ENCODE measurements around the gene STK39. TPM values are rescaled to one million over a fixed set of nuclear protein-coding genes. Genes with fewer than 3 reads are reported as not detected.

Gene STK39
- total and polyA plus RNA-seq, 2 donors (not counting 1 experiment from before 2014, with no cell fraction given), result 2.3 to 14.6 TPM

DNA sequence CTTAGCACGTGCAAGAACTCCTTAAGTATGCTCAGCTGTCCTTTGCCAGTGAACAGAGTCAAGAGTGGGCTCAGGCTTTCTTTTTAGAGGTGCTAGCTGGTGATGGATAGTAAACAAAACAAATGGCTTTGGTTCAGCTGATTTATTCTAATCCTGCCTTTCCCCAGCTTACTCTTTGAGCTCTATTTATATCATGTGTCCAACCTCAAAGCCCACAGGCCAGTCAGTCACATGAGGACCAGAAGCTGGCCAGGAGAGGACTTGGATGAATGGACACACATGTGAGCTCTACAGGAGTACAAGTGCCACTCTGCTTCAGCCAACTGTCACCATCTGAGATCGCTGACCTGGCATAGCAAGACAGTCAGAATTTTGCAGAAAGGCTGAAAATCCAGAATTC, 59.4 kb downstream of the STK39 start:
- Mint-ChIP-seq H3K9me3 (ENCODE audit: insufficient read depth) (no peaks in the 10 kb centered on the region), H3K27me3 (no peaks in the 10 kb centered on the region), H3K4me1 (peaks cover 6% of the 10 kb centered on the region), H3K27ac (no peak overlapping the region), H3K4me3 (no peak overlapping the region)
- WGBS (ENCODE audit: insufficient coverage), result 100% methylated on average over 1 of the region's 2 CpGs
- peaks cover 15% of the 10 kb centered on the region for H4K20me1 ChIP-seq (ENCODE audit: control insufficient read depth, insufficient read depth, low read length, poor library complexity, severe bottlenecking)
- H3K79me2 ChIP-seq (ENCODE audit: control insufficient read depth, insufficient read depth, low read length), result peaks cover 23% of the 10 kb centered on the region
- CTCF ChIA-PET, result interaction anchor here (1.3 kb wide), 1 partner anchor 28 kb away, joined by 3 read pairs; no protein-coding TSS in a partner anchor
- no peaks in the 10 kb centered on the region for H3K27me3 ChIP-seq (replicated peaks in 1 of 4; ENCODE audit: control extremely low read depth in 1 of 4, control insufficient read depth in 3 of 4, insufficient read depth in 4 of 4, low read length in 3 of 4)
- TF ChIP-seq, protein P1, sequence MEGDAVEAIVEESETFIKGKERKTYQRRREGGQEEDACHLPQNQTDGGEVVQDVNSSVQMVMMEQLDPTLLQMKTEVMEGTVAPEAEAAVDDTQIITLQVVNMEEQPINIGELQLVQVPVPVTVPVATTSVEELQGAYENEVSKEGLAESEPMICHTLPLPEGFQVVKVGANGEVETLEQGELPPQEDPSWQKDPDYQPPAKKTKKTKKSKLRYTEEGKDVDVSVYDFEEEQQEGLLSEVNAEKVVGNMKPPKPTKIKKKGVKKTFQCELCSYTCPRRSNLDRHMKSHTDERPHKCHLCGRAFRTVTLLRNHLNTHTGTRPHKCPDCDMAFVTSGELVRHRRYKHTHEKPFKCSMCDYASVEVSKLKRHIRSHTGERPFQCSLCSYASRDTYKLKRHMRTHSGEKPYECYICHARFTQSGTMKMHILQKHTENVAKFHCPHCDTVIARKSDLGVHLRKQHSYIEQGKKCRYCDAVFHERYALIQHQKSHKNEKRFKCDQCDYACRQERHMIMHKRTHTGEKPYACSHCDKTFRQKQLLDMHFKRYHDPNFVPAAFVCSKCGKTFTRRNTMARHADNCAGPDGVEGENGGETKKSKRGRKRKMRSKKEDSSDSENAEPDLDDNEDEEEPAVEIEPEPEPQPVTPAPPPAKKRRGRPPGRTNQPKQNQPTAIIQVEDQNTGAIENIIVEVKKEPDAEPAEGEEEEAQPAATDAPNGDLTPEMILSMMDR (IDR thresholded peaks at IDR 0.05), result no peak
- TF ChIP-seq EZH2 (IDR thresholded peaks at IDR 0.05; ENCODE audit: borderline replicate concordance, insufficient read depth, low read depth, low read length, poor library complexity, severe bottlenecking), result no peak
- ATAC-seq (ENCODE audit: low read depth) (no peak), DNase-seq (no peak)
- no peaks in the 10 kb centered on the region for H3K9me3 ChIP-seq (ENCODE audit: control extremely low read depth in 1 of 3, control insufficient read depth in 2 of 3, insufficient read depth in 1 of 3, low read length in 2 of 3)
- H2AFZ ChIP-seq (ENCODE audit: insufficient read depth, low read depth, low read length, poor library complexity, severe bottlenecking), result no peak overlapping the region
- H3K4me2 ChIP-seq (replicated peaks; ENCODE audit: low read depth, low read length, poor library complexity, severe bottlenecking), result no peak overlapping the region
- intact Hi-C loops (cut with micrococcal nuclease), result no loop called here
- H3K27ac ChIP-seq (ENCODE audit: low read length in 2 of 2), result no peak overlapping the region
- H3K4me1 ChIP-seq (ENCODE audit: control insufficient read depth in 2 of 2, insufficient read depth in 2 of 2, low read length in 2 of 2), result peaks cover 5 to 9% of the 10 kb centered on the region in 2 donors
- POLR2A ChIA-PET, result no interaction called here
- H3K4me3 ChIP-seq (ENCODE audit: control extremely low read depth in 1 of 5, extremely low read depth in 1 of 5, insufficient read depth in 1 of 5, low read depth in 2 of 5, low read length in 4 of 5), result no peak overlapping the region
- H3K36me3 ChIP-seq (replicated peaks in 1 of 2; ENCODE audit: control extremely low read depth in 1 of 2, control insufficient read depth in 1 of 2, extremely low read depth in 1 of 2, insufficient read depth in 2 of 2, low read length in 1 of 2), result no peaks in the 10 kb centered on the region
- no peak overlapping the region for H3K9ac ChIP-seq (ENCODE audit: low read length)

DNA sequence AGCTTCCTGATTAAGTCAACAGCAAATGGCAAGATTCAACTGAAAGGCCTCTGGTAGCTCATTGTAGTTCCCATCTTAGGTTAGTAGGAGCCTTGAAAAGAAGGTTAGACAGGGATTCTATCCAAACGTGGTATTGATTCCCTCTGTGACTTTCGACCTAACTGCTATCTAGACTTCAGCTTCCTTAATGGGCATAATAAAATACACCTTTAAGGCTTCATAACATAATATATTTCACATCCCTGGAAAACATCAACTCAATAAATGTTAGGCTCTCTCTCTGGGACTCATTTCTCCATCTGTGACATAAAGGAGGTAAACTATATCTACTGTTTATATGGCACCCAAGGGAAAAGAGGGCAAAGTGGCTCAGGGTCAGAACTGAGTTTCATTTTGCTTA, 60.9 kb downstream of the STK39 start:
- Histone ChIP-seq H3K79me2 (ENCODE audit: control insufficient read depth, insufficient read depth, low read length) (peaks cover 8% of the 10 kb centered on the region), H3K27ac (ENCODE audit: low read length in 2 of 2) (no peak overlapping the region), H3K36me3 (replicated peaks in 1 of 2; ENCODE audit: control extremely low read depth in 1 of 2, control insufficient read depth in 1 of 2, extremely low read depth in 1 of 2, insufficient read depth in 2 of 2, low read length in 1 of 2) (no peaks in the 10 kb centered on the region), H3K4me1 (ENCODE audit: control insufficient read depth in 2 of 2, insufficient read depth in 2 of 2, low read length in 2 of 2) (no peaks in the 10 kb centered on the region), H3K4me3 (ENCODE audit: control extremely low read depth in 1 of 5, extremely low read depth in 1 of 5, insufficient read depth in 1 of 5, low read depth in 2 of 5, low read length in 4 of 5) (no peak overlapping the region), H3K9me3 (ENCODE audit: control extremely low read depth in 1 of 3, control insufficient read depth in 2 of 3, insufficient read depth in 1 of 3, low read length in 2 of 3) (no peaks in the 10 kb centered on the region), H3K4me2 (replicated peaks; ENCODE audit: low read depth, low read length, poor library complexity, severe bottlenecking) (no peak overlapping the region), H3K9ac (ENCODE audit: low read length) (no peak overlapping the region), H3K27me3 (replicated peaks in 1 of 4; ENCODE audit: control extremely low read depth in 1 of 4, control insufficient read depth in 3 of 4, insufficient read depth in 4 of 4, low read length in 3 of 4) (no peaks in the 10 kb centered on the region), H4K20me1 (ENCODE audit: control insufficient read depth, insufficient read depth, low read length, poor library complexity, severe bottlenecking) (peaks cover under 1% of the 10 kb centered on the region), H2AFZ (ENCODE audit: insufficient read depth, low read depth, low read length, poor library complexity, severe bottlenecking) (no peak overlapping the region)
- WGBS (ENCODE audit: insufficient coverage), result no CpG with 5 or more reads among the region's 2 CpGs
- ATAC-seq (ENCODE audit: low read depth), result no peak
- DNase-seq, result no peak
- Mint-ChIP-seq H3K27ac (no peak overlapping the region), H3K4me3 (no peak overlapping the region), H3K4me1 (no peaks in the 10 kb centered on the region), H3K9me3 (ENCODE audit: insufficient read depth) (no peaks in the 10 kb centered on the region), H3K27me3 (no peaks in the 10 kb centered on the region)
- TF ChIP-seq EZH2 (IDR thresholded peaks at IDR 0.05; ENCODE audit: borderline replicate concordance, insufficient read depth, low read depth, low read length, poor library complexity, severe bottlenecking), result no peak
- TF ChIP-seq, protein P1 (IDR thresholded peaks at IDR 0.05), result no peak
- ChIA-PET POLR2A (no interaction called here), CTCF (interaction anchor here (0.8 kb wide), 1 partner anchor 8 kb away, joined by 3 read pairs; no protein-coding TSS in a partner anchor)
- intact Hi-C loops (cut with micrococcal nuclease), result no loop called here

Data from B cell (primary cell).